Esophagus muscularis mucosa (tissue), 4 donors: ENCODE results near the gene IL36RN. TPM values are rescaled to one million over a fixed set of nuclear protein-coding genes. Genes with fewer than 3 reads are reported as not detected.

Experiments used
- DNase-seq: peaks from one replicate; pipeline ENCODE4 v3.0.0-alpha.2; 2017; ENCODE audit errors: extremely low spot score
- H3K27ac ChIP-seq, 4 donors: fragments of 200-600 bp; sonication (generic); replicated peaks in 1 of 4; 1 replicate in 3 of 4; 2 replicates in 1 of 4; pipeline ENCODE4 v1.5.1; 2016 to 2019; ENCODE audit warnings: mild to moderate bottlenecking in 1 of 4
- H3K27me3 ChIP-seq, 4 donors: fragments of 200-600 bp; sonication (generic); one replicate each; pipeline versions ENCODE4 v1.5.1 to v1.6.0; 2016 to 2019
- H3K36me3 ChIP-seq, 4 donors: fragments of 200-600 bp; sonication (generic); one replicate each; pipeline ENCODE4 v1.5.1; 2016 to 2019
- H3K4me1 ChIP-seq, 4 donors: fragments of 200-600 bp; sonication (generic); one replicate each; pipeline ENCODE4 v1.5.1; 2016 to 2019
- H3K4me3 ChIP-seq, 4 donors: fragments of 200-600 bp; sonication (generic); 1 replicate in 2 of 4; 2 replicates in 2 of 4; pipeline ENCODE4 v1.5.1; 2016 to 2019; ENCODE audit warnings: mild to moderate bottlenecking in 4 of 4, moderate library complexity in 1 of 4
- H3K9me3 ChIP-seq, 4 donors: fragments of 200-600 bp; sonication (generic); 1 replicate in 3 of 4; 2 replicates in 1 of 4; pipeline ENCODE4 v1.5.1; 2016 to 2019
- EP300 ChIP-seq: sonication (generic); formaldehyde crosslinking; IDR thresholded peaks from one replicate; pipeline ENCODE4 v1.6.1; 2017; ENCODE audit warnings: antibody characterized with exemption
- POLR2A ChIP-seq: fragments of 450-650 bp; IDR thresholded peaks from one replicate; pipeline ENCODE4 v1.6.1; 2017; ENCODE audit warnings: antibody characterized with exemption, moderate library complexity, mild to moderate bottlenecking, low read depth
- POLR2AphosphoS5 ChIP-seq, 2 donors: sonication (generic); formaldehyde crosslinking; IDR thresholded peaks; one replicate each; pipeline ENCODE4 v1.6.1; 2017; ENCODE audit warnings: antibody characterized with exemption in 2 of 2
- WGBS: methylation state at CpG from one replicate; pipeline ENCODE4 v1.1.5; 2018; 5-methylcytosine and 5-hydroxymethylcytosine counted together
- intact Hi-C: fragments of 100-400 bp; cut with DNase I; formaldehyde crosslinking; loops from one replicate; pipeline ENCODE4 v1.15.1; 2023
- total RNA-seq, 4 donors: library from RNA; depleted of rRNA; stranded (reverse); fragments of >200 nt; gene quantifications; one replicate each; pipeline versions ENCODE4 v1.1.0 to v1.2.1, GENCODE V29; 2016
- TF ChIP-seq, protein P1 (sequence below), 3 experiments: fragments of 200-600 bp in 2 of 3; fragments of 450-650 bp in 1 of 3; sonication (generic) in 2 of 3; IDR thresholded peaks; one replicate each; pipeline ENCODE4 v1.5.1; 2017 to 2019; ENCODE audit warnings: antibody characterized with exemption in 3 of 3, mild to moderate bottlenecking in 2 of 3, moderate library complexity in 1 of 3

IL36RN gene
- total RNA-seq, 4 donors from 2014 or later, result not detected

DNA sequence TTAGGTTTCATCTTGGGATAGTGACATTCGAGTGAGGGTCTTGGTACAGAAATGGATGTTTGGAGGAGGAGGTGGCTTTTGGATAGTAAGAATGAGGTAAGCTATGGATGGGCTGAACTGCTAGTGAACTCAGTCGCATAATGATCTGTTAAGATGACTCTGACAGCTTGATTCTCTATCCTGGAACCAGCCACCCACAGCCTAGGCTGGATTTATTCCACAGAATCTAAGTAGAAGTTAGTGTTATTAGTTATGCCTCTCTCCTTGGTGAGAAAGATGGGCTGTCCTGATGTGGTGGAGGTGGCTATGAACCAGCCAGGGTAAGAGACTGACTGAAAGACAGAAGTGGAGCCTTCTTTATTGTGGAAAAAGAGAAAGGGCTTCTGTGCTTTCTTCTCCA, 31.3 kb upstream of the IL36RN start:
- 55% methylated on average over 2 of the region's 2 CpGs for WGBS
- DNase-seq, result peak; percentile 86
- H3K36me3 ChIP-seq, result no peaks in the 10 kb centered on the region
- no peak overlapping the region for H3K4me3 ChIP-seq
- intact Hi-C loops, result no loop called here
- H3K27ac ChIP-seq, result no peak overlapping the region
- no peaks in the 10 kb centered on the region for H3K9me3 ChIP-seq
- TF ChIP-seq POLR2AphosphoS5 (IDR thresholded peaks at IDR 0.05) (no peak), EP300 (no peak), POLR2A (no peak)
- TF ChIP-seq, protein P1, sequence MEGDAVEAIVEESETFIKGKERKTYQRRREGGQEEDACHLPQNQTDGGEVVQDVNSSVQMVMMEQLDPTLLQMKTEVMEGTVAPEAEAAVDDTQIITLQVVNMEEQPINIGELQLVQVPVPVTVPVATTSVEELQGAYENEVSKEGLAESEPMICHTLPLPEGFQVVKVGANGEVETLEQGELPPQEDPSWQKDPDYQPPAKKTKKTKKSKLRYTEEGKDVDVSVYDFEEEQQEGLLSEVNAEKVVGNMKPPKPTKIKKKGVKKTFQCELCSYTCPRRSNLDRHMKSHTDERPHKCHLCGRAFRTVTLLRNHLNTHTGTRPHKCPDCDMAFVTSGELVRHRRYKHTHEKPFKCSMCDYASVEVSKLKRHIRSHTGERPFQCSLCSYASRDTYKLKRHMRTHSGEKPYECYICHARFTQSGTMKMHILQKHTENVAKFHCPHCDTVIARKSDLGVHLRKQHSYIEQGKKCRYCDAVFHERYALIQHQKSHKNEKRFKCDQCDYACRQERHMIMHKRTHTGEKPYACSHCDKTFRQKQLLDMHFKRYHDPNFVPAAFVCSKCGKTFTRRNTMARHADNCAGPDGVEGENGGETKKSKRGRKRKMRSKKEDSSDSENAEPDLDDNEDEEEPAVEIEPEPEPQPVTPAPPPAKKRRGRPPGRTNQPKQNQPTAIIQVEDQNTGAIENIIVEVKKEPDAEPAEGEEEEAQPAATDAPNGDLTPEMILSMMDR (IDR thresholded peaks at IDR 0.05), result no peak
- H3K4me1 ChIP-seq, result no peaks in the 10 kb centered on the region
- peaks cover 0 to 34% (median 0%) of the 10 kb centered on the region in 4 donors for H3K27me3 ChIP-seq

DNA sequence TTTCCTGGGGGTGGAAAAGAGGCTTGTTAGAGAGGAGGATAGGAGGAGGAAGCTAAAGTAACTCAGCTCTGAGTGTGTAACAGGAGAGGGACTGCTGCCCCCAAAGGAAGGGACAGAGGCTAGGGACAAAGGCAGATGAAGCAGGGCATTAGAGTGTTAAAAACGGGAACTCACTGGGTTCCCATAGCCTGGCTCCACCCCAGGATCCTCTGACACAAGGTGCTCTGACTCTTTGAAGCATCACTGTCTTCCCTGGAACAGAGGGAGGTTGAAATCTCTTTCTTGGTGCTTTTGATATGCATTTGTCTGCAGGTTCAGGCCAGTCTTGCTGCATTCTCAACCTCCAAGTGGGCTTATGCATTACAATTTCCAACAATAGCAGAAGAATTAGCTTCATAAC, 30.9 kb upstream of the IL36RN start:
- TF ChIP-seq, protein P1 (IDR thresholded peaks at IDR 0.05), result no peak
- TF ChIP-seq POLR2AphosphoS5 (IDR thresholded peaks at IDR 0.05), result no peak
- TF ChIP-seq EP300, result no peak
- H3K9me3 ChIP-seq, result no peaks in the 10 kb centered on the region
- no peak overlapping the region for H3K27ac ChIP-seq
- H3K4me1 ChIP-seq, result no peaks in the 10 kb centered on the region
- peaks cover 0 to 32% (median 0%) of the 10 kb centered on the region in 4 donors for H3K27me3 ChIP-seq
- no peak overlapping the region for H3K4me3 ChIP-seq
- 0% methylated on average over 1 of the region's 1 CpG for WGBS
- intact Hi-C loops, result no loop called here
- DNase-seq, result peak; percentile 72
- H3K36me3 ChIP-seq, result no peaks in the 10 kb centered on the region

DNA sequence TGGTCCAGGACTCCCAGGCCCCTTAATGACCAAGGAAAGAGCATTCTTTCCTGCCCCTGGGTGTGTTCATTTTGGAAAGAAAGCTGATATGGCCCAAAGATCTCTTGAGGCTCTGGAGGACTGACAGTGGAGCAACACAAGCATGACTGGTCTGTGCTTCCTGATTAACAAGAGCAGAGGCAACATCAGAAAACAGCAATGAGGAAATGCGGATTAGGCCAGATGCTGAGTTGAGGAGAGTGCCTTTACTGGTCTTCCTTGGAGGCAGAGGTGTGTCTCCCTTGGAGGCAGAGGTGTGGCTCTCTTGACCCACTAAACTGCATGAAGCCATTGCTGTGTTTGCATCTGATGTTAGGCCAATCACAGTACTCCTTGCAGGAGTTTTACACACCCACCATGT, 26.3 kb upstream of the IL36RN start:
- H3K4me1 ChIP-seq, result no peaks in the 10 kb centered on the region
- WGBS, result 73% methylated on average over 1 of the region's 1 CpG
- no peaks in the 10 kb centered on the region for H3K36me3 ChIP-seq
- no peak overlapping the region for H3K4me3 ChIP-seq
- H3K27ac ChIP-seq, result no peak overlapping the region
- DNase-seq, result peak; percentile 75
- TF ChIP-seq POLR2AphosphoS5 (IDR thresholded peaks at IDR 0.05) (no peak), EP300 (no peak)
- H3K27me3 ChIP-seq, result peaks cover 0 to 18% (median 0%) of the 10 kb centered on the region in 4 donors
- intact Hi-C loops, result no loop called here
- H3K9me3 ChIP-seq, result no peaks in the 10 kb centered on the region

DNA sequence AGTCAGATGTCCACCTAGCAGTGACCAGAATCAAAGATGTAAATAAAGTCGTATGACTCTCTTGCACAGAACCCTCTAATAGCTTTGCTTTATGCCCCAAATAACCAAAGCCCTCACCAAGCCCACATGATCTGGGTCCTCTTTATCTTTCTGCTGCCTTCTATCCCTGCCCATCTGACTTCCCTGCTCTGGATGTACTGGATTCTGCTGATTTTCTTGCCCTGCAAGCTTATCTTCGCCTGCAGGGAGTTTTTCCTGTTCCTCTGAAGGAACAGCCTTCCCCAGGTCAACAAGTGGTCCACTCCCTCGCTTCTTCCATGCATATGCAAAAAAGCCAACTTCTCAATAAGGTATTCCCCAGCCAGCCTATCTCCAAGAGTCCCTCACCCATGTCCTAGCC, 25.0 kb upstream of the IL36RN start:
- peaks cover 0 to 13% (median 0%) of the 10 kb centered on the region in 4 donors for H3K27me3 ChIP-seq
- H3K27ac ChIP-seq, result no peak overlapping the region
- TF ChIP-seq POLR2A (no peak), EP300 (no peak), POLR2AphosphoS5 (IDR thresholded peaks at IDR 0.05) (no peak)
- TF ChIP-seq, protein P1 (IDR thresholded peaks at IDR 0.05), result no peak
- DNase-seq, result peak; percentile 85
- H3K4me1 ChIP-seq, result no peaks in the 10 kb centered on the region
- no peaks in the 10 kb centered on the region for H3K9me3 ChIP-seq
- H3K4me3 ChIP-seq, result no peak overlapping the region
- intact Hi-C loops, result no loop called here
- 75% methylated on average over 3 of the region's 3 CpGs for WGBS
- no peaks in the 10 kb centered on the region for H3K36me3 ChIP-seq

DNA sequence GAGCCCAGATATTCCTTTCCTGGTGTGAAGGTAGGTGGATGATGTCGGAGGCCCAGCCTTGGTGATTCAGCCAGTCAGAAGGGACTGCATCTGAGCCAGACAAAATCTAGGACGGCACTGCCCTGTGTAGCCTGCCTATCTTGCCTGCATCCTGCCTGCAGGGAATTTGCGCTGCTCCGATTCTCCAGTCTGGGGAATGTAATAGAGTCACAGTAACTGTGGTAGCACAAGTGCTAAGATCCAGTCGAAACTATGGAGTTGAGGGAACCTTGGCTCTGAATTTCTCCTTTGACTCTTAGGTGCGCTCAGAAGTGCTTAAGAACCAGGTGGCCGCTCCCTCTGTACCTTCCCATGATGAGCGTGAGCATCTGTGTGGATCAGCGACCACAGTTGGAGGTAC, 22.2 kb upstream of the IL36RN start:
- Histone ChIP-seq H3K27ac (no peak overlapping the region), H3K4me3 (no peak overlapping the region), H3K4me1 (no peaks in the 10 kb centered on the region), H3K27me3 (no peaks in the 10 kb centered on the region), H3K36me3 (no peaks in the 10 kb centered on the region), H3K9me3 (no peaks in the 10 kb centered on the region)
- TF ChIP-seq POLR2AphosphoS5 (IDR thresholded peaks at IDR 0.05) (no peak), EP300 (no peak), POLR2A (no peak)
- TF ChIP-seq, protein P1 (IDR thresholded peaks at IDR 0.05), result no peak
- peak; percentile 45 for DNase-seq
- intact Hi-C loops, result no loop called here
- WGBS, result 95% methylated on average over 9 of the region's 9 CpGs
